Measurements from ENCODE around the gene FOXC2.

Gene FOXC2

DNA sequence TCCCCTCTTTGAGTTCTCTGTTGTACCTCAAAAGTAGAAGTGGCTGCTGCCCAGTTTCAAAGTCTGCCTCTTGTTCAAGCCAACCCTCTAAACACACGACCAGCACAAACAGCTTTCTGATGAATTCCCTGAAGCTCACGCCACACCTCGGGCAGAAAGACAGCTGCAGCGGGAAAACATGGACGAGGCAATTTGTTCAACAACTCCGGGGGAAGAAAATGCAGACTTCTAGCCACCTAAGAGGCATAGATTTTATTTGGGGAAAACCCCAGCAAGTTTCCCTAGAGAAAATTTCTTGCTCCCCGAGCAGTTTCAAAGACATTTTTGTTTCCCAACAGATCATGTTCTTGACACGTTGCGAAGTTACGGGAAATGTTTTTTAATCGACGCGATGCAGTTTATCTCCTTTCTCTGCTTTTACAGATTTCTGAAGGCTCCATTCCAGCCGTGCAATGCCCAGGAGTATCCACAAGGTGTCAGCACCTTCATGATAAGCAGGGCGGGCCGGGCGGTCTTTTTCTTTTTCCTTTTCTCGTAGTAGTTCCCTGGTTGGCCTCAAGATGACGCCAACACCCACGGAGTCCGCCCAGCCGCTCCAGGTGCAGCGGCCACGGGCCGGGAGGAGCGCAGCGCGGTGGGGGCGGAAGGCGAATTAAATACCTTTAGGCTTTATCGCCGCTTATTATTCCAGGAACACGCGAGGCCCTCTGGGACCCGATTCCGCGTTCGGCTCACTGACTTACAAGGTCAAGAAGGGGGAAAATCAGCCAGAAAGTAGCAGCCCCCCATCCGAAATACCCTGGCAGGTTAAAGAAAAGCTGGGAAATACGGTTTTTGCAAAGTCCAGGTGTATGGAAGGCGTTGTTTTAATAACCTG, 2.9 kb upstream of the FOXC2 start:
- TF ChIP-seq, protein P1, sequence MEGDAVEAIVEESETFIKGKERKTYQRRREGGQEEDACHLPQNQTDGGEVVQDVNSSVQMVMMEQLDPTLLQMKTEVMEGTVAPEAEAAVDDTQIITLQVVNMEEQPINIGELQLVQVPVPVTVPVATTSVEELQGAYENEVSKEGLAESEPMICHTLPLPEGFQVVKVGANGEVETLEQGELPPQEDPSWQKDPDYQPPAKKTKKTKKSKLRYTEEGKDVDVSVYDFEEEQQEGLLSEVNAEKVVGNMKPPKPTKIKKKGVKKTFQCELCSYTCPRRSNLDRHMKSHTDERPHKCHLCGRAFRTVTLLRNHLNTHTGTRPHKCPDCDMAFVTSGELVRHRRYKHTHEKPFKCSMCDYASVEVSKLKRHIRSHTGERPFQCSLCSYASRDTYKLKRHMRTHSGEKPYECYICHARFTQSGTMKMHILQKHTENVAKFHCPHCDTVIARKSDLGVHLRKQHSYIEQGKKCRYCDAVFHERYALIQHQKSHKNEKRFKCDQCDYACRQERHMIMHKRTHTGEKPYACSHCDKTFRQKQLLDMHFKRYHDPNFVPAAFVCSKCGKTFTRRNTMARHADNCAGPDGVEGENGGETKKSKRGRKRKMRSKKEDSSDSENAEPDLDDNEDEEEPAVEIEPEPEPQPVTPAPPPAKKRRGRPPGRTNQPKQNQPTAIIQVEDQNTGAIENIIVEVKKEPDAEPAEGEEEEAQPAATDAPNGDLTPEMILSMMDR (conservative IDR thresholded peaks at IDR 0.05; ENCODE audit: low read depth, low read length): peak; percentile 100
- peak overlapping the region; percentile 47 for H3K4me3 ChIP-seq (ENCODE audit: low read length)
- DNase-seq (ENCODE audit: low read depth): no peak

DNA sequence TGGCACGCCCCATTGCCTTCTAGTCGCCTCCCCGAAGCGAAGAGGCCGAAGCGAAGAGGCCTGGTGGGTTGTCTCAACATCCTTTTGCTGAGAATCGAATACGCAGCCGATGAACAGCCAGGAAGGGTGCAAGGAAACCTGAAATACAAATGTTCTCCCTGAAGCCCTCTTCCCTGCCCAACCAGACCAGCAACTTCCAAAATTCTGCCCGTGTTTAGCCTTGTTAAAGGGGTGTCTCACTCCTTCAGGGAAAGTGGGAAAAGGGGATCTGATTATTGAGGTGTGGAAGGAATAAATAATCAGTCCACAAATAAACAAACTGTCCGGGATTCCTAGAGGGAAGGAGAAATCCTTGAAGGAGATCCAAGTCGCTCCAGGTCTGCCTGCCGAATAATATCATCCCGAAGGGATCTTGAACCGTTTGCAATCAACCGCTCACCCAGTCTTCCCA, 1.4 kb upstream of the FOXC2 start:
- TF ChIP-seq, protein P1 (conservative IDR thresholded peaks at IDR 0.05; ENCODE audit: low read depth, low read length): no peak
- DNase-seq (ENCODE audit: low read depth): no peak
- H3K4me3 ChIP-seq (ENCODE audit: low read length): peak overlapping the region; percentile 21

DNA sequence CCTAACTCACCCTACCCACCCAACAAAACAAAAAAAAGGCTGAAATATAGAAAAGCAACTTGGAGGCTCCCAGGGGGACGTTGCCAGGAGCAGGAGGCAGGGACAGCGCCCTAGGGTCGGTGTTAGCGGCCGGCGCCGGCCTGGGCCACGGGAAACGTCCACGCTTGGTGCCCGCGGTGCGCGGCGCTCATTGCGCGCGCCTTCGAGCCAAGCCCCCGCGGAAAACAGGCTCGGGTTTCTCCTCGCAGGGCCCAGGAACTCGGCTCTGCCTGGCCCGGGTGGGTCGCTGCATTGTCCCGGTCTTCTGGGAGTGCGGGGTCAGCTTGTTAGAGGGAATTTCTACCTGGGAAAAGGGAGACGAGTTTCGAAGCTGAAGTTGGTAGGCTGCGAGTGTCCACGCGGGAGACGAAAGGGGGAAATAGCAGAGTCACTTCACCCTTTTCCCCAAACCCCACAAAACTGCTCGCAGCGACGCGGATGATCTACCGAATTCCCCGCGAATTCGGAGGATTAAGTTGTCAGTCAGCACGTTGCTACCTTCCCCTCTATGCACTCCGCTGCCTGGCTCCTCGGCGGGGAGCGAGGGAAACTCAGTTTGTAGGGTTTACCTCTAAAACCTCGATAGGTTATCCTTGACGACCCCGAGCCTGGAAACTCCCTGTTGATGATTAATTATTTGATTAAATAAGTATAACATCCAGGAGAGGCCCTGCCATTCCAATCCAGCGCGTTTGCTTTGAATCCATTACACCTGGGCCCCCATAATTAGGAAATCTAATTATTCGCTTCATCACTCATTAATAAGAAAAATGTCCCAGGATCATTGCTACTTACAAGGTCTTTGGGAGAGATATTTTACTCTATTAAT, 751 bp upstream of the FOXC2 start:
- TF ChIP-seq, protein P1 (conservative IDR thresholded peaks at IDR 0.05; ENCODE audit: low read depth, low read length): no peak
- DNase-seq (ENCODE audit: low read depth): no peak
- peak overlapping the region; percentile 21 for H3K4me3 ChIP-seq (ENCODE audit: low read length)

DNA sequence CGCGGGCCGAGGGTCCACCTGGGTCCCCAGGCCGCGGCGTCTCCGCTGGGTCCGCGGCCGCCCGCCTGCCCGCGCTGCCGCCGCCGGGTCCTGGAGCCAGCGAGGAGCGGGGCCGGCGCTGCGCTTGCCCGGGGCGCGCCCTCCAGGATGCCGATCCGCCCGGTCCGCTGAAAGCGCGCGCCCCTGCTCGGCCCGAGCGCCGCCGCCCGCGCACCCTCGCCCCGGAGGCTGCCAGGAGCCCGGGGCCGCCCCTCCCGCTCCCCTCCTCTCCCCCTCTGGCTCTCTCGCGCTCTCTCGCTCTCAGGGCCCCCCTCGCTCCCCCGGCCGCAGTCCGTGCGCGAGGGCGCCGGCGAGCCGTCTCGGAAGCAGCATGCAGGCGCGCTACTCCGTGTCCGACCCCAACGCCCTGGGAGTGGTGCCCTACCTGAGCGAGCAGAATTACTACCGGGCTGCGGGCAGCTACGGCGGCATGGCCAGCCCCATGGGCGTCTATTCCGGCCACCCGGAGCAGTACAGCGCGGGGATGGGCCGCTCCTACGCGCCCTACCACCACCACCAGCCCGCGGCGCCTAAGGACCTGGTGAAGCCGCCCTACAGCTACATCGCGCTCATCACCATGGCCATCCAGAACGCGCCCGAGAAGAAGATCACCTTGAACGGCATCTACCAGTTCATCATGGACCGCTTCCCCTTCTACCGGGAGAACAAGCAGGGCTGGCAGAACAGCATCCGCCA, 504 bp downstream of the FOXC2 start:
- TF ChIP-seq, protein P1 (conservative IDR thresholded peaks at IDR 0.05; ENCODE audit: low read depth, low read length): no peak
- DNase-seq (ENCODE audit: low read depth): no peak
- H3K4me3 ChIP-seq (ENCODE audit: low read length): peak overlapping the region; percentile 78

DNA sequence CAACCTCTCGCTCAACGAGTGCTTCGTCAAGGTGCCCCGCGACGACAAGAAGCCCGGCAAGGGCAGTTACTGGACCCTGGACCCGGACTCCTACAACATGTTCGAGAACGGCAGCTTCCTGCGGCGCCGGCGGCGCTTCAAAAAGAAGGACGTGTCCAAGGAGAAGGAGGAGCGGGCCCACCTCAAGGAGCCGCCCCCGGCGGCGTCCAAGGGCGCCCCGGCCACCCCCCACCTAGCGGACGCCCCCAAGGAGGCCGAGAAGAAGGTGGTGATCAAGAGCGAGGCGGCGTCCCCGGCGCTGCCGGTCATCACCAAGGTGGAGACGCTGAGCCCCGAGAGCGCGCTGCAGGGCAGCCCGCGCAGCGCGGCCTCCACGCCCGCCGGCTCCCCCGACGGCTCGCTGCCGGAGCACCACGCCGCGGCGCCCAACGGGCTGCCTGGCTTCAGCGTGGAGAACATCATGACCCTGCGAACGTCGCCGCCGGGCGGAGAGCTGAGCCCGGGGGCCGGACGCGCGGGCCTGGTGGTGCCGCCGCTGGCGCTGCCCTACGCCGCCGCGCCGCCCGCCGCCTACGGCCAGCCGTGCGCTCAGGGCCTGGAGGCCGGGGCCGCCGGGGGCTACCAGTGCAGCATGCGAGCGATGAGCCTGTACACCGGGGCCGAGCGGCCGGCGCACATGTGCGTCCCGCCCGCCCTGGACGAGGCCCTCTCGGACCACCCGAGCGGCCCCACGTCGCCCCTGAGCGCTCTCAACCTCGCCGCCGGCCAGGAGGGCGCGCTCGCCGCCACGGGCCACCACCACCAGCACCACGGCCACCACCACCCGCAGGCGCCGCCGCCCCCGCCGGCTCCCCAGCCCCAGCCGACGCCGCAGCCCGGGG, 1.3 kb downstream of the FOXC2 start:
- TF ChIP-seq, protein P1 (conservative IDR thresholded peaks at IDR 0.05; ENCODE audit: low read depth, low read length): peak; percentile 21
- DNase-seq (ENCODE audit: low read depth): no peak
- peak overlapping the region; percentile 78 for H3K4me3 ChIP-seq (ENCODE audit: low read length)
